LNCaP clone FGC (cell line): Measurements from ENCODE around the gene PLRG1.

Experiments used
- DNase-seq: peaks from one replicate; pipeline ENCODE4 v3.0.0-alpha.2; 2011; ENCODE audit warnings: low read depth
- H3K4me3 ChIP-seq: 2 replicates; pipeline ENCODE4 v1.5.1; 2011; ENCODE audit warnings: mild to moderate bottlenecking, low read depth, low read length, control low read depth
- TF ChIP-seq, protein P1 (sequence below): IDR thresholded peaks from 2 replicates; pipeline ENCODE4 v1.5.1; 2012; ENCODE audit warnings: mild to moderate bottlenecking; ENCODE audit not compliant: control insufficient read depth, insufficient read depth; ENCODE audit errors: extremely low read depth

Gene PLRG1

DNA sequence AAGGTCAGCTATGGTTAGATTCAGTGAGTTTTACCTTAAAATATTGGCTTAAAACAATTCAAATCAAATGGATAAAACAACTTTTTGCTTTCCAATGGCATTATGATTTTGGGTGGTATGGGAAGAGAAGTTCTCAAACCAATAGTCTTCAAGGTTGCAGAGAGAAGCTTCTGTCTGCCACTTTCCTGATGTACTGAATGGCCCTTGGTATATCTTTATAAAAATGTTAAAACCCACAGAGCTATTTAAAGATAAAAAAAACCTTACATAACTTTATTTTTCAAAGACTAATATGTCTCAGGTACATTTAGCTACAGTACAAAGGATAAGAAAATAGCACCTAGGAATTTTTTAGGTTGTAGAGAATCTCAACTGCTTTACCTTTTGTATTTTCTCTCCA is 33.5 kb upstream of the PLRG1 start:
- DNase-seq, result no peak
- TF ChIP-seq, protein P1, sequence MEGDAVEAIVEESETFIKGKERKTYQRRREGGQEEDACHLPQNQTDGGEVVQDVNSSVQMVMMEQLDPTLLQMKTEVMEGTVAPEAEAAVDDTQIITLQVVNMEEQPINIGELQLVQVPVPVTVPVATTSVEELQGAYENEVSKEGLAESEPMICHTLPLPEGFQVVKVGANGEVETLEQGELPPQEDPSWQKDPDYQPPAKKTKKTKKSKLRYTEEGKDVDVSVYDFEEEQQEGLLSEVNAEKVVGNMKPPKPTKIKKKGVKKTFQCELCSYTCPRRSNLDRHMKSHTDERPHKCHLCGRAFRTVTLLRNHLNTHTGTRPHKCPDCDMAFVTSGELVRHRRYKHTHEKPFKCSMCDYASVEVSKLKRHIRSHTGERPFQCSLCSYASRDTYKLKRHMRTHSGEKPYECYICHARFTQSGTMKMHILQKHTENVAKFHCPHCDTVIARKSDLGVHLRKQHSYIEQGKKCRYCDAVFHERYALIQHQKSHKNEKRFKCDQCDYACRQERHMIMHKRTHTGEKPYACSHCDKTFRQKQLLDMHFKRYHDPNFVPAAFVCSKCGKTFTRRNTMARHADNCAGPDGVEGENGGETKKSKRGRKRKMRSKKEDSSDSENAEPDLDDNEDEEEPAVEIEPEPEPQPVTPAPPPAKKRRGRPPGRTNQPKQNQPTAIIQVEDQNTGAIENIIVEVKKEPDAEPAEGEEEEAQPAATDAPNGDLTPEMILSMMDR, result no peak
- no peak overlapping the region for H3K4me3 ChIP-seq

DNA sequence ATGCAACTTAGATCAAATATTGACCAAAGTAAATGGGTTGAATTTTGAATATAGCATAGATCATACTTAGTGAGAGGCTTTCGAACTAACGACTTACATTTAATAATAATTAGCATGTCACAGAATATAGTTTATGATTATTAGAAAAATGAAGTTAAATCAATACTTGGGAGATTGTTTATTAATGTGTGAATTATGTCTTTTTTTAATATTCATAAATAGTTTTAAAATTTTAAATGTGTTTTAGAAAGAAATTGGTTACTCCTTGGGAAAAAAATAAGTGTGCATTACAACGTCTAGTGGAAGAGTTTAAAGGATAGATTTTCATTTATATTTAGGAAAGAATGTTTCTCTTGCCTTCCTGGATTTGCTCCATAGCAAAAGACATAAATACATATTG is 33.0 kb upstream of the PLRG1 start:
- TF ChIP-seq, protein P1, result no peak
- DNase-seq, result no peak
- no peak overlapping the region for H3K4me3 ChIP-seq

DNA sequence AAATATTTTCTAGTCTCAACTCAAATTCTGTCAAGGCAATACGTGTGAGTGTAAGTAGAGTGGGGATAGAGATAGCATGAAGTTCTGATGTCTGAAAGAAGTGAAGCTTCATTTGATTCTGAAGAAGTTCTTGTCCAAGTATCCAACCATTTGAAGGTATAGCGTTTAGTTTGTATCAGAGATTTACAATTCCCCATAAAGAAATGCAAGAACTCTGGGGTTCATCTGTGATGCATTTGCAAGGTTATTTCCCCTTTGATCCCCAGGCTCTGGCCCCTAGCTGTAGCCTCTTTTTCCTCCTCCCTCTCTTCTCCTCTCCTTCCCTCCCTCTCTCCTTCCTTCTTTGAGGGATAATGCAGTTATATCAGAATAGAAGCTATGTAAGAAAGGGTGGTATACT is 32.5 kb upstream of the PLRG1 start:
- no peak overlapping the region for H3K4me3 ChIP-seq
- TF ChIP-seq, protein P1, result no peak
- no peak for DNase-seq

DNA sequence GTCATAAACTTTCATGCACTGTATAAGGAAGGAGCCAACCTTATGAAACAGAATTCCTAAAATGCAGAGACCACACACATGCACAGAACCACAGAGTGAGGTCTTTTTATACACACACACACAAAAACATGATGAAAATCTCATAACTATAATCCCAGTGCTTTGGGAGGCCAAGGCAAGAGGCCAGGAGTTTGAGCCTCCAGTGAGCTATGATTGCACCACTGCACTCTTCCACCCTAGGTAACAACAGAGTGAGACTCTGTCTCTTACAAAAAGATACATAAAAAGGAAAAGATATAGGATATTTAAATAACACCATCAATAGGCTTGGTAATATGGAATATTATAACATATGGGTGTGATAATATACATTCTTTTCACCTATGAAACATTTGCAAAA is 29.7 kb upstream of the PLRG1 start:
- TF ChIP-seq, protein P1, result no peak
- no peak overlapping the region for H3K4me3 ChIP-seq
- DNase-seq, result no peak

DNA sequence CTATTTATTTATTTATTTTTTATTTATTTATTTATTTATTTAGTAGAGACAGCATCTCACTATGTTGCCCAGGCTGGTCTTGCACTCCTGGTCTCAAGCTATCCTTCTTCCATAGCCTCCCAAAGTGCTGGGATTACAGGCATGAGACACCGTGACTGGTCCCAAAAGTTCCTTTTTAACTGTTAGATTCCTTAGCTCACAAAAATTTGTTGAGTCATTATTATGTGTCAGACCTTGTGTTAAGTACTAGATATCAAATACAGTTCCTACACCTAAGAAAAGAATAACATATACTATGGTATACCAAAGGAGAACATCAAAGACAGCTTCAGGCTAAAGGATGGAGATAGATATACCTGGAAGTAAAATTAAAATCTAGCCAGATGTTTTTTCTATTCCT is 28.7 kb upstream of the PLRG1 start:
- H3K4me3 ChIP-seq, result no peak overlapping the region
- no peak for DNase-seq
- TF ChIP-seq, protein P1, result no peak

DNA sequence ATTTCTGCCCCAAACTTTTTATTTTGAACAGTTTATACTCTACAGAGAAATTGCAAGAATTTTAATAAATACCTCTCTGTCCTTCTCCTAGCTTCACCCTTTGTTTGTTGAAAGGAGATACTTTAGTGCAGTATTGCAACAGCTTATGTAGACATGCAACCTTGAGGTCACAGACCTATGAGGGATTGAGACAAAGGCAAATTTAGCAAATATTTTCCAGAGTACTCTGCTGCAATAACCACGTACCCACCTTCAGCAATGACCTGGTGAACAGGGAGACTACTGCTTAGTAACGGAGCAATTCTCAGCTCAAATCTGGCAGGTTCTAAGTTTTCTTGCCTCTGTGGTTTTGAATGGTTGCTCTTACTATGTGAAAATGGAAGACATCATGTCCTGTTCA is 27.1 kb upstream of the PLRG1 start:
- H3K4me3 ChIP-seq, result no peak overlapping the region
- TF ChIP-seq, protein P1, result no peak
- no peak for DNase-seq

DNA sequence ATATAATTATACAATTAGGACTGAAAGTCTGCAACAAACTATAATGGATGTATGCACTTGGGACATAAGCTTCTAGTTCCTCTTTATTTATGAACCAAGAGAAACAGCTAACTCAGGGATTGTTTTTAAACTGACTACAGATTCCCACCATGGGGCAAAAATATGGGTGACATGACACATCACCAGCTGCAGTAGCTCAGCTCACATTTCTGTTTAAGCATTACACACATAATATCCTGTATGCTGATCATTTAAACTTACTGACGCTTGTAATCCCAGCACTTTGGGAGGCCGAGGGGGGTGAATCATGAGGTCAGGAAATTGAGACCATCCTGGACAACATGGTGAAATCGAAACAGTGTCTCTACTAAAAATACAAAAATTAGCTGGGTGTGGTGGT is 24.1 kb upstream of the PLRG1 start:
- no peak for DNase-seq
- TF ChIP-seq, protein P1, result no peak
- H3K4me3 ChIP-seq, result no peak overlapping the region
